CD4-positive, alpha-beta T cell (primary cell): ENCODE measurements around the gene TPP1. TPM values are rescaled to one million over a fixed set of nuclear protein-coding genes. Genes with fewer than 3 reads are reported as not detected.

Experiments used
- ATAC-seq: fragments of 200-7000 bp; cut with Tn5 transposase; one replicate; pipeline ENCODE4 v1.10.0; 2022; ENCODE audit warnings: mild to moderate bottlenecking; ENCODE audit not compliant: poor library complexity
- CTCF ChIA-PET: fragments of 350-600 bp; sonication (Branson Sonifier 250); formaldehyde crosslinking; loops from one replicate; lab custom pipeline; 2021; ENCODE audit warnings: antibody characterized with exemption, inconsistent platforms; lab: Charles Lee
- POLR2A ChIA-PET: fragments of 350-600 bp; sonication (Branson Sonifier 250); formaldehyde crosslinking; loops from one replicate; lab custom pipeline; 2021; ENCODE audit warnings: antibody characterized with exemption, inconsistent platforms; lab: Charles Lee
- DNase-seq, 14 experiments: peaks; one replicate each; pipeline ENCODE4 v3.0.0-alpha.2; 2013 to 2020; ENCODE audit warnings: mixed read lengths in 2 of 14
- H3K27ac ChIP-seq, 2 donors: one replicate each; pipeline versions ENCODE4 v1.5.1 to v1.7.0; 2013; ENCODE audit warnings: low read length in 2 of 2, low read depth in 1 of 2, mild to moderate bottlenecking in 1 of 2
- H3K27me3 ChIP-seq, 2 experiments: 1 replicate in 1 of 2; 2 replicates in 1 of 2; pipeline versions ENCODE4 v1.6.1 to v1.7.0; 2013; ENCODE audit warnings: low read length in 2 of 2, control low read depth in 1 of 2, mild to moderate bottlenecking in 1 of 2, moderate library complexity in 1 of 2; ENCODE audit not compliant: insufficient read depth in 2 of 2, control insufficient read depth in 1 of 2
- H3K36me3 ChIP-seq: one replicate; pipeline ENCODE4 v1.6.1; 2013; ENCODE audit warnings: low read length, control low read depth; ENCODE audit not compliant: insufficient read depth
- H3K4me1 ChIP-seq: one replicate; pipeline ENCODE4 v1.6.1; 2013; ENCODE audit warnings: low read length, control low read depth; ENCODE audit not compliant: insufficient read depth
- H3K4me3 ChIP-seq: one replicate; pipeline ENCODE4 v1.5.1; 2013; ENCODE audit warnings: mild to moderate bottlenecking, low read length, moderate library complexity
- H3K9me3 ChIP-seq, 2 experiments: 1 replicate in 1 of 2; 2 replicates in 1 of 2; pipeline versions ENCODE4 v1.6.1 to v1.7.0; 2013; ENCODE audit warnings: low read length in 2 of 2, mild to moderate bottlenecking in 2 of 2, control low read depth in 1 of 2, moderate library complexity in 1 of 2; ENCODE audit not compliant: control insufficient read depth in 1 of 2, insufficient read depth in 1 of 2
- H3K27ac Mint-ChIP-seq: one replicate; pipeline ENCODE4 v1.8.0; 2020; ENCODE audit warnings: mixed read lengths
- H3K27me3 Mint-ChIP-seq: one replicate; pipeline ENCODE4 v1.8.0; 2021; ENCODE audit warnings: mixed read lengths
- H3K36me3 Mint-ChIP-seq: one replicate; pipeline ENCODE4 v1.8.0; 2021; ENCODE audit warnings: low read depth, mixed read lengths
- H3K4me1 Mint-ChIP-seq: one replicate; pipeline ENCODE4 v1.8.0; 2021; ENCODE audit warnings: low read depth, mixed read lengths
- H3K4me3 Mint-ChIP-seq: one replicate; pipeline ENCODE4 v1.8.0; 2020; ENCODE audit warnings: mild to moderate bottlenecking, mixed read lengths
- H3K9me3 Mint-ChIP-seq: one replicate; pipeline ENCODE4 v1.8.0; 2020; ENCODE audit warnings: mixed read lengths
- intact Hi-C, 2 experiments: fragments of 100-400 bp; cut with DNase I in 1 of 2; cut with micrococcal nuclease in 1 of 2; formaldehyde crosslinking; loops; one replicate each; pipeline versions ENCODE4 v1.15.1 to v1.9.0; 2023 to 2025; cut with DNase I, micrococcal nuclease
- total RNA-seq, 174 experiments: library from RNA in 2 of 174; stranded (reverse) in 2 of 174; gene quantifications; one replicate each; pipeline ENCODE4 v1.2.3 and lab custom pipeline; 2021 to 2026
- TF ChIP-seq, protein P1 (sequence below): fragments of 200-600 bp; IDR thresholded peaks from one replicate; pipeline ENCODE4 v1.8.0; 2022; ENCODE audit warnings: antibody characterized with exemption, mild to moderate bottlenecking

Gene TPP1
- total RNA-seq, 2 experiments from 2014 or later, result 29.7 to 34.4 TPM

GRCh38 chr11:6642957-6643356 lies 23.7 kb upstream of the TPP1 start:
- Mint-ChIP-seq H3K27ac (no peak overlapping the region), H3K9me3 (no peaks in the 10 kb centered on the region), H3K36me3 (peaks cover 7% of the 10 kb centered on the region), H3K27me3 (no peaks in the 10 kb centered on the region), H3K4me1 (no peaks in the 10 kb centered on the region), H3K4me3 (no peak overlapping the region)
- Histone ChIP-seq H3K4me3 (no peak overlapping the region), H3K4me1 (peaks cover 43% of the 10 kb centered on the region), H3K9me3 (no peaks in the 10 kb centered on the region), H3K27ac (no peak overlapping the region), H3K27me3 (no peaks in the 10 kb centered on the region), H3K36me3 (peaks cover 2% of the 10 kb centered on the region)
- POLR2A ChIA-PET, result interaction anchor here (1.1 kb wide), 1 partner anchor 23 kb away, joined by 4 read pairs; the partner anchor contains the start of gene TPP1
- intact Hi-C loops, result no loop called here
- DNase-seq (no peak), ATAC-seq (no peak)
- CTCF ChIA-PET, result interaction anchor here (1.9 kb wide), 1 partner anchor 50 kb away, joined by 3 read pairs; no protein-coding TSS in a partner anchor
- TF ChIP-seq, protein P1, sequence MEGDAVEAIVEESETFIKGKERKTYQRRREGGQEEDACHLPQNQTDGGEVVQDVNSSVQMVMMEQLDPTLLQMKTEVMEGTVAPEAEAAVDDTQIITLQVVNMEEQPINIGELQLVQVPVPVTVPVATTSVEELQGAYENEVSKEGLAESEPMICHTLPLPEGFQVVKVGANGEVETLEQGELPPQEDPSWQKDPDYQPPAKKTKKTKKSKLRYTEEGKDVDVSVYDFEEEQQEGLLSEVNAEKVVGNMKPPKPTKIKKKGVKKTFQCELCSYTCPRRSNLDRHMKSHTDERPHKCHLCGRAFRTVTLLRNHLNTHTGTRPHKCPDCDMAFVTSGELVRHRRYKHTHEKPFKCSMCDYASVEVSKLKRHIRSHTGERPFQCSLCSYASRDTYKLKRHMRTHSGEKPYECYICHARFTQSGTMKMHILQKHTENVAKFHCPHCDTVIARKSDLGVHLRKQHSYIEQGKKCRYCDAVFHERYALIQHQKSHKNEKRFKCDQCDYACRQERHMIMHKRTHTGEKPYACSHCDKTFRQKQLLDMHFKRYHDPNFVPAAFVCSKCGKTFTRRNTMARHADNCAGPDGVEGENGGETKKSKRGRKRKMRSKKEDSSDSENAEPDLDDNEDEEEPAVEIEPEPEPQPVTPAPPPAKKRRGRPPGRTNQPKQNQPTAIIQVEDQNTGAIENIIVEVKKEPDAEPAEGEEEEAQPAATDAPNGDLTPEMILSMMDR, result no peak

DNA sequence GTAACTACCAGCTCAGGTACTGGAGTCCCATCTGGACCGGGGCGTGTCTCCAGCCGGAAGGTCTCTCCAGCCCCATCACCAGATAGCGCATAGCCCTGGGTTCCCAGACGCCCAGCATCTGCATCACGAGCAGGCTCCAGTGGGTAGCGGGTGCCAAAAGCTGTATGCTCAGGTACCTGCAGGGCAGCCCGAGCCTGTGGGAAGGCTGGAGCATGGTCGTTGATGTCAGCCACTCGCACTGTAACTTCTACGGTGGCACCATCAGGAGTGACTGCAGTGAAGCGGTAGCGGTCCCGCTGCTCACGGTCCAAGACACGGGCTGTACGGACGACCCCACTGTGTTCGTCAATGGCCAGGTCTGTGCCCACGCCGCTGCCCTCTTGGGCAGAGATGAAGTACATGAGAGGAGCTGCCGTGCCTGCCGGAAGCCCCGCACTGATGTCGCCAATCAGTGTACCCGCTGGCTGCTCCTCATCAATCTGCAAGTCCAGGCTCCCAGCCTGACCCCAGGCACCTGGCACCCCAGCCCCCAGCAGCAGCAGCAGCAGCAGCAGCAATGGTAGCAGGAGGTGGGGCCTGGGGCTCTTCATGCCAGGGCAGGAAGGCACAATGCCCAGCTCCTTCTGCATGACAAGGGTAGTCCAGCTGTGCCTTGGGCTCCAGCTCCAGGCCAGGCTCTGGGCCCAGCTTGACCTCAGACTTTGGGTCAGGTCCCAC lies 21.9 kb upstream of the TPP1 start:
- H3K4me3 ChIP-seq, result no peak overlapping the region
- H3K9me3 Mint-ChIP-seq, result no peaks in the 10 kb centered on the region
- POLR2A ChIA-PET, result interaction anchor here (0.6 kb wide), 1 partner anchor 42 kb away, joined by 3 read pairs; the partner anchor contains the start of gene MRPL17
- H3K4me3 Mint-ChIP-seq, result no peak overlapping the region
- ATAC-seq (no peak), DNase-seq (no peak)
- H3K27ac ChIP-seq, result no peak overlapping the region
- no peaks in the 10 kb centered on the region for H3K4me1 Mint-ChIP-seq
- CTCF ChIA-PET, result no interaction called here
- no peaks in the 10 kb centered on the region for H3K27me3 Mint-ChIP-seq
- H3K27me3 ChIP-seq, result no peaks in the 10 kb centered on the region
- TF ChIP-seq, protein P1, result no peak
- peaks cover 25% of the 10 kb centered on the region for H3K4me1 ChIP-seq
- no peaks in the 10 kb centered on the region for H3K9me3 ChIP-seq
- intact Hi-C loops, result no loop called here
- peaks cover 2% of the 10 kb centered on the region for H3K36me3 ChIP-seq
- H3K36me3 Mint-ChIP-seq, result peaks cover 7% of the 10 kb centered on the region
- no peak overlapping the region for H3K27ac Mint-ChIP-seq

GRCh38 chr11:6640036-6640984 lies 21.1 kb upstream of the TPP1 start:
- H3K4me3 ChIP-seq, result no peak overlapping the region
- H3K27ac Mint-ChIP-seq, result no peak overlapping the region
- H3K4me3 Mint-ChIP-seq, result no peak overlapping the region
- peaks cover 2% of the 10 kb centered on the region for H3K36me3 ChIP-seq
- intact Hi-C loops, result no loop called here
- no peak overlapping the region for H3K27ac ChIP-seq
- no peaks in the 10 kb centered on the region for H3K4me1 Mint-ChIP-seq
- CTCF ChIA-PET, result no interaction called here
- POLR2A ChIA-PET, result no interaction called here
- H3K36me3 Mint-ChIP-seq, result peaks cover 7% of the 10 kb centered on the region
- no peak for DNase-seq
- ATAC-seq, result no peak
- peaks cover 16% of the 10 kb centered on the region for H3K4me1 ChIP-seq
- H3K9me3 ChIP-seq, result no peaks in the 10 kb centered on the region
- H3K27me3 Mint-ChIP-seq, result no peaks in the 10 kb centered on the region
- H3K27me3 ChIP-seq, result no peaks in the 10 kb centered on the region
- TF ChIP-seq, protein P1, result no peak
- no peaks in the 10 kb centered on the region for H3K9me3 Mint-ChIP-seq
